Measurements from ENCODE around the gene SDHAF4. TPM values are rescaled to one million over a fixed set of nuclear protein-coding genes. Genes with fewer than 3 reads are reported as not detected.

The SDHAF4 gene
- total RNA-seq, 5 donors from 2014 or later (not counting 1 experiment from before 2014, with no cell fraction given) = 4.0 to 13.4 (median 8.3) TPM

- Mint-ChIP-seq H3K4me3 (no peak overlapping the region), H3K36me3 (no peaks in the 10 kb centered on the region), H3K9me3 (no peaks in the 10 kb centered on the region), H3K27ac (no peak overlapping the region), H3K4me1 (peaks cover 0 to 2% (median 0%) of the 10 kb centered on the region in 3 donors), H3K27me3 (no peaks in the 10 kb centered on the region)
- CTCF ChIA-PET = no interaction called here
- POLR2A ChIA-PET = no interaction called here
- no CpG with 5 or more reads among the region's 1 CpG for WGBS (ENCODE audit: insufficient coverage)
- H3K4me3 ChIP-seq (ENCODE audit: control insufficient read depth in 1 of 2, extremely low read depth in 1 of 2, low read length in 1 of 2) = no peak overlapping the region
- H3K27ac ChIP-seq (ENCODE audit: low read length) = no peak overlapping the region
- no peaks in the 10 kb centered on the region for H3K4me1 ChIP-seq (ENCODE audit: control insufficient read depth in 1 of 2, extremely low read depth in 1 of 2, insufficient read depth in 2 of 2, low read length in 2 of 2)
- H3K27me3 ChIP-seq (replicated peaks in 1 of 2; ENCODE audit: control insufficient read depth in 2 of 2, extremely low read depth in 1 of 2, insufficient read depth in 2 of 2, low read length in 1 of 2) = no peaks in the 10 kb centered on the region
- no peak for DNase-seq
- H3K9me3 ChIP-seq = no peaks in the 10 kb centered on the region
- no peak for ATAC-seq (replicated peaks in 1 of 4)
- no peaks in the 10 kb centered on the region for H3K36me3 ChIP-seq (ENCODE audit: control insufficient read depth in 2 of 2, extremely low read depth in 1 of 2, insufficient read depth in 1 of 2, low read length in 1 of 2)
These were observed 71.7 kb downstream of the SDHAF4 start for GRCh38 chr6:70638468-70638867.

Other genes starting within 250 kb of the SDHAF4 start
- 1 to 10 TPM; 6.4 to 8.4 (median 7.6) TPM for gene FAM135A, start 153.4 kb upstream of the SDHAF4 start, total RNA-seq
- gene SMAP1, start 101.0 kb downstream of the SDHAF4 start, total RNA-seq = 10 to 100 TPM; 27.1 to 32.3 (median 31.9) TPM

All from T-cell (primary cell).